PC-3 (cell line): Measurements from ENCODE around the gene AFG1L. TPM values are rescaled to one million over a fixed set of nuclear protein-coding genes. Genes with fewer than 3 reads are reported as not detected.

ENCODE experiments used
- ATAC-seq: fragments of 200-7000 bp; cut with Tn5 transposase; 2 replicates; pipeline ENCODE4 v1.9.1; 2020; ENCODE audit warnings: mild to moderate bottlenecking, moderate library complexity
- BruUV-seq: library from RNA; stranded (reverse); fragments of 400-500 nt; replicated peaks from 2 replicates; lab custom pipeline; 2021; lab: Mats Ljungman, UMichigan
- CTCF ChIA-PET: fragments of 300-600 bp; sonication (Branson Sonifier 250); formaldehyde crosslinking; loops from one replicate; lab custom pipeline; 2022; ENCODE audit warnings: antibody characterized with exemption; lab: Charles Lee
- POLR2A ChIA-PET: fragments of 300-600 bp; sonication (Branson Sonifier 250); formaldehyde crosslinking; loops from one replicate; lab custom pipeline; 2022; ENCODE audit warnings: antibody characterized with exemption; ENCODE audit not compliant: unreplicated experiment; lab: Charles Lee
- DNase-seq: peaks from one replicate; pipeline ENCODE4 v3.0.0-alpha.2; 2015
- H2AFZ ChIP-seq: fragments of 300-600 bp; sonication (generic); 2 replicates; pipeline ENCODE4 v1.6.0; 2016; ENCODE audit warnings: antibody characterized with exemption, low read length
- H3F3A ChIP-seq: fragments of 300-600 bp; sonication (generic); one replicate; pipeline ENCODE4 v1.6.0; 2017; ENCODE audit warnings: antibody characterized with exemption, low read length, control low read depth, mild to moderate bottlenecking; ENCODE audit not compliant: unreplicated experiment
- H3K27ac ChIP-seq: fragments of 300-600 bp; sonication (generic); 2 replicates; pipeline ENCODE4 v1.5.1; 2016; ENCODE audit warnings: mild to moderate bottlenecking, low read length
- H3K27me3 ChIP-seq: fragments of 300-600 bp; sonication (generic); 2 replicates; pipeline ENCODE4 v1.6.1; 2016; ENCODE audit warnings: low read length, mixed read lengths
- H3K36me3 ChIP-seq: fragments of 300-600 bp; sonication (generic); 2 replicates; pipeline ENCODE4 v1.6.1; 2016; ENCODE audit warnings: low read depth, mixed run types, low read length, mixed read lengths
- H3K4me1 ChIP-seq: fragments of 300-600 bp; sonication (generic); 2 replicates; pipeline ENCODE4 v1.5.1; 2016; ENCODE audit warnings: low read length; ENCODE audit not compliant: insufficient read depth
- H3K4me2 ChIP-seq: fragments of 300-600 bp; sonication (generic); 2 replicates; pipeline ENCODE4 v1.6.0; 2016; ENCODE audit warnings: low read length
- H3K4me3 ChIP-seq: fragments of 300-600 bp; sonication (generic); 2 replicates; pipeline ENCODE4 v1.5.1; 2016; ENCODE audit warnings: mild to moderate bottlenecking, low read length, mixed read lengths
- H3K79me2 ChIP-seq: fragments of 300-600 bp; sonication (generic); 2 replicates; pipeline ENCODE4 v1.6.1; 2017; ENCODE audit warnings: low read length, mixed read lengths
- H3K9ac ChIP-seq: fragments of 300-600 bp; sonication (generic); 2 replicates; pipeline ENCODE4 v1.6.0; 2016; ENCODE audit warnings: mild to moderate bottlenecking, low read length
- H3K9me2 ChIP-seq: fragments of 300-600 bp; sonication (generic); replicated peaks from 2 replicates; pipeline ENCODE4 v1.6.1; 2016; ENCODE audit warnings: mixed run types, low read length, mixed read lengths
- H3K9me3 ChIP-seq: fragments of 300-600 bp; sonication (generic); 2 replicates; pipeline ENCODE4 v1.6.1; 2016; ENCODE audit warnings: low read length, mixed read lengths
- H4K20me1 ChIP-seq: fragments of 300-600 bp; sonication (generic); 2 replicates; pipeline ENCODE4 v1.6.1; 2016; ENCODE audit warnings: low read length, mixed read lengths
- EZH2 ChIP-seq: fragments of 300-600 bp; sonication (generic); IDR thresholded peaks from one replicate; pipeline ENCODE4 v1.6.1; 2017; ENCODE audit warnings: antibody characterized with exemption, mild to moderate bottlenecking, low read length; ENCODE audit not compliant: unreplicated experiment
- EZH2phosphoT487 ChIP-seq: fragments of 300-600 bp; sonication (generic); IDR thresholded peaks from 2 replicates; pipeline ENCODE4 v1.6.1; 2018; ENCODE audit warnings: mild to moderate bottlenecking, antibody characterized with exemption, low read length, borderline replicate concordance
- intact Hi-C: fragments of 100-400 bp; cut with micrococcal nuclease; formaldehyde crosslinking; loops from 2 replicates; pipeline ENCODE4 v1.9.0; 2023
- total RNA-seq: library from RNA; depleted of rRNA; stranded (reverse); fragments of >200 nt; gene quantifications from 2 replicates; pipeline ENCODE4 v1.2.3, GENCODE V29; 2014
- TF ChIP-seq, protein P1 (sequence below): fragments of 300-600 bp; sonication (generic); conservative IDR thresholded peaks from 2 replicates; pipeline ENCODE4 v1.5.1; 2017; ENCODE audit warnings: antibody characterized with exemption, low read depth, mild to moderate bottlenecking, low read length

The AFG1L gene
- total RNA-seq, 1 experiment from 2014 or later: 3.6 TPM

DNA sequence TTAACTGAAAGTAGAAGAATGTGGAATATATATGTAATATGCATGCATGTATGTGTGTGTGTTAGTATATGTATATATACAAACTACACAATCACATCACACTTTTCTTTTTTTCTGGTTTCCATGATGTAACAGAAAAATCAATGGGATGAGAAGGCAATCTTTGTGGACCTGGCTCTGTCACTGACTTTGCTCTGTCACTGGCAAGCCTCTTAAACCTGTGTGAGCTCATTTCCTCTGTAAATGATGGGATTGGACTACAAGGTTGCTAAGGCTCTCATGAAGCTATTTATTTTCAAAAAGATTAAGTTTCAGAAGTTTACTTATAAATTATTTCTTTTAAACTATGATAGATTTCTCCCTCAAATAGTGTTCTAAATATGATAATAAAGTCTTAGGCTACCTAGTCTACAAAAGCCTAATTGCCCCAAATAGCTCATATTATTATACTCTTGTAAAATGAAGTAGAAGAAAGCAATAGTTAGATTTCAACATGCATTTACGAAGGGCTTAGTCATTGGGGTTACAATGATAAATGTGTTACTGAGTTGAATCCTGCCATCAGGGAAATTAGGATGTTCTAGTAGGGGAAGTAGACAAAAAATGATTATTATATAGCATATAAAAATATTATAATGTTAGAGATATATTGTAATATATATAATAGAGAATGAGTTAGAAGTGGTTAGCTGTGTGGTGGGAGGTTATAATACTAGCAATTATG lies 129.3 kb downstream of the AFG1L start:
- H3F3A ChIP-seq: no peaks in the 10 kb centered on the region
- no TSS peak for BruUV-seq

DNA sequence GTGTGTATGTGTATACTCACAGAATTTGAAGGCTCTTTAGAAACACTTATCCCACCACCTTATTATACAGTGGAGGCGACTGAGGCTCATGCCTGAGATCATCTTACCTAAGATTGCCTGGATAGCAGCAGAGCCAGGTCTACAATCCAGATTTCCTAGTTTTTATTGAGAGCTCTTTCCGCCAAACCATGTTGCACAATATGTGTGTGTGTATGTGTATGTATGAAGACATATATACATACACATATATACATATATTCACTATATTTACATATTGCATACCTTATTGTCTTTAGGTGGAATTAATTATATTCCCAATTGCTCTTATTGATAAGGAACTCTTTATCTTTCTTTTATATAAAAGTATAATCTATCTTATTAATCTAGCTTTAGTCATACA lies 130.6 kb downstream of the AFG1L start:
- no peaks in the 10 kb centered on the region for H3K9me2 ChIP-seq
- TF ChIP-seq EZH2phosphoT487 (no peak), EZH2 (no peak)
- TF ChIP-seq, protein P1, sequence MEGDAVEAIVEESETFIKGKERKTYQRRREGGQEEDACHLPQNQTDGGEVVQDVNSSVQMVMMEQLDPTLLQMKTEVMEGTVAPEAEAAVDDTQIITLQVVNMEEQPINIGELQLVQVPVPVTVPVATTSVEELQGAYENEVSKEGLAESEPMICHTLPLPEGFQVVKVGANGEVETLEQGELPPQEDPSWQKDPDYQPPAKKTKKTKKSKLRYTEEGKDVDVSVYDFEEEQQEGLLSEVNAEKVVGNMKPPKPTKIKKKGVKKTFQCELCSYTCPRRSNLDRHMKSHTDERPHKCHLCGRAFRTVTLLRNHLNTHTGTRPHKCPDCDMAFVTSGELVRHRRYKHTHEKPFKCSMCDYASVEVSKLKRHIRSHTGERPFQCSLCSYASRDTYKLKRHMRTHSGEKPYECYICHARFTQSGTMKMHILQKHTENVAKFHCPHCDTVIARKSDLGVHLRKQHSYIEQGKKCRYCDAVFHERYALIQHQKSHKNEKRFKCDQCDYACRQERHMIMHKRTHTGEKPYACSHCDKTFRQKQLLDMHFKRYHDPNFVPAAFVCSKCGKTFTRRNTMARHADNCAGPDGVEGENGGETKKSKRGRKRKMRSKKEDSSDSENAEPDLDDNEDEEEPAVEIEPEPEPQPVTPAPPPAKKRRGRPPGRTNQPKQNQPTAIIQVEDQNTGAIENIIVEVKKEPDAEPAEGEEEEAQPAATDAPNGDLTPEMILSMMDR: no peak
- H3K79me2 ChIP-seq: no peaks in the 10 kb centered on the region
- intact Hi-C loops: no loop called here
- H3K4me3 ChIP-seq: no peak overlapping the region
- no peaks in the 10 kb centered on the region for H3K9me3 ChIP-seq
- BruUV-seq: no TSS peak
- H3K27ac ChIP-seq: no peak overlapping the region
- H3K4me2 ChIP-seq: no peak overlapping the region
- no peaks in the 10 kb centered on the region for H4K20me1 ChIP-seq
- H2AFZ ChIP-seq: no peak overlapping the region
- no peak for DNase-seq
- no peak overlapping the region for H3K9ac ChIP-seq
- no peak for ATAC-seq
- no peaks in the 10 kb centered on the region for H3F3A ChIP-seq
- POLR2A ChIA-PET: no interaction called here
- CTCF ChIA-PET: no interaction called here
- no peaks in the 10 kb centered on the region for H3K27me3 ChIP-seq
- H3K4me1 ChIP-seq: no peaks in the 10 kb centered on the region
- no peaks in the 10 kb centered on the region for H3K36me3 ChIP-seq

More for the DNA sequence above, 129.3 kb downstream of the AFG1L start:
- ChIA-PET CTCF (no interaction called here), POLR2A (no interaction called here)
- Histone ChIP-seq H3K79me2 (no peaks in the 10 kb centered on the region), H3K4me2 (no peak overlapping the region), H3K27ac (no peak overlapping the region), H3K36me3 (no peaks in the 10 kb centered on the region), H3K27me3 (no peaks in the 10 kb centered on the region), H4K20me1 (no peaks in the 10 kb centered on the region), H3K9me3 (no peaks in the 10 kb centered on the region), H3K9me2 (no peaks in the 10 kb centered on the region), H3K9ac (no peak overlapping the region), H3K4me1 (no peaks in the 10 kb centered on the region), H3K4me3 (no peak overlapping the region), H2AFZ (no peak overlapping the region)
- intact Hi-C loops: no loop called here
- TF ChIP-seq EZH2 (no peak), EZH2phosphoT487 (no peak)
- TF ChIP-seq, protein P1: no peak
- ATAC-seq (no peak), DNase-seq (no peak)

DNA sequence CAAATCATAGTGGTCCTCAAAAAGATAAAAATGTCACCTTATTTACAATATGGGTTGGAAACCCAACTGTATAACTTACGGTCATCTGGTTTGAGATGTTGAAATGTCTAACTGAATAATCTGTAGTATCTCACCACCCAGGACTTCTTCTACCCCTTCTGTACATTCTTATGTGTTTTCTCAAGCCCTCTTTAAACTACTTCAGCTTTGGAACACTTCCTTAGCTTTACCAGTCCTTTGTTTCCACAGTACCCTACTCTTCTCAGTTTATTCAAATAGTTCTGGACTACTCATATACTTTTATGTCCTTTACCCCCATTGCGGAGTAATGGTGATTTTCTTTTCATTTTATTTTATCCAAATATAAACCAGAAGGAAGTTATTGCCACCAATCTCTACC lies 137.3 kb downstream of the AFG1L start:
- no peaks in the 10 kb centered on the region for H3K36me3 ChIP-seq
- H3K9ac ChIP-seq: no peak overlapping the region
- H3F3A ChIP-seq: no peaks in the 10 kb centered on the region
- intact Hi-C loops: no loop called here
- no peaks in the 10 kb centered on the region for H3K27me3 ChIP-seq
- ATAC-seq (no peak), DNase-seq (no peak)
- H3K4me2 ChIP-seq: no peak overlapping the region
- no peak overlapping the region for H2AFZ ChIP-seq
- no TSS peak for BruUV-seq
- no peaks in the 10 kb centered on the region for H3K9me3 ChIP-seq
- no peak overlapping the region for H3K27ac ChIP-seq
- TF ChIP-seq EZH2phosphoT487 (no peak), EZH2 (no peak)
- no peaks in the 10 kb centered on the region for H4K20me1 ChIP-seq
- no peak overlapping the region for H3K4me3 ChIP-seq
- H3K4me1 ChIP-seq: no peaks in the 10 kb centered on the region
- no peaks in the 10 kb centered on the region for H3K9me2 ChIP-seq
- no peaks in the 10 kb centered on the region for H3K79me2 ChIP-seq
- ChIA-PET POLR2A (no interaction called here), CTCF (no interaction called here)
